ENCODE results near the gene MT1G. TPM values are rescaled to one million over a fixed set of nuclear protein-coding genes. Genes with fewer than 3 reads are reported as not detected.

Gene MT1G
- total and polyA plus RNA-seq, 12 donors, result 3.7 to 146 (median 14.1) TPM; not detected in 1

DNA sequence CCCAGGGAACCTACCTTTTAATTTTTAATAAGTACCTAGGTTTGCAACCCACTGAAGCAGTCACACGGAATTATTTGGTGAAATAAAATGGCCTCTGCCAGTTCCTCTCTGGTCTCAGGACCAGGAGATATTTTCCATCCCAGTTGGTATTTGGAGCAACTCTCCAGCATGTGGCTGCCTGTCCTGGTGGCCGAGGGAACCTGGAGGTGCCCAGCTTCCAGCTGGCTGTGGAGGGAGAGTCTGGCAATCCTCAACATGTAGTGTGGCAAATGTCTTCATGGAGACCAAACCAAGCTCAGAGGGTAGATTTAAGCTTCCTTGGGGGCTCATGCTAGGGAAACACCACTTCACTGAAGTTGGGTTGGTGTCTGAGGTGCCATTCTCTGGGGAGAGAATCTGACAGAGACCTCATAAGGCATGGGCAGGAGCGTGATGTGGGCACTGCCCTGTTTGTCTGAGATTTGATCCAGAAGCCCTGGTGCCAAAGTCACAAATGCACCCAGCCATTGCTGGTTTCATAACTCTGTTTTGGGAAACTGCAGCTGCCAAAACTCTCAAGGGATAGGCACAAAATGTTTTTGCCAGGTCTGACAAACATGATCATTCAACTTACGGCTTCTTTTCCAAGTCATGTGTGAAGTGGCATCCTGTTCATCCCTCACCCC is 17.2 kb upstream of the MT1G start:
- DNase-seq, result no peak
- no peak overlapping the region for H3K4me3 ChIP-seq

DNA sequence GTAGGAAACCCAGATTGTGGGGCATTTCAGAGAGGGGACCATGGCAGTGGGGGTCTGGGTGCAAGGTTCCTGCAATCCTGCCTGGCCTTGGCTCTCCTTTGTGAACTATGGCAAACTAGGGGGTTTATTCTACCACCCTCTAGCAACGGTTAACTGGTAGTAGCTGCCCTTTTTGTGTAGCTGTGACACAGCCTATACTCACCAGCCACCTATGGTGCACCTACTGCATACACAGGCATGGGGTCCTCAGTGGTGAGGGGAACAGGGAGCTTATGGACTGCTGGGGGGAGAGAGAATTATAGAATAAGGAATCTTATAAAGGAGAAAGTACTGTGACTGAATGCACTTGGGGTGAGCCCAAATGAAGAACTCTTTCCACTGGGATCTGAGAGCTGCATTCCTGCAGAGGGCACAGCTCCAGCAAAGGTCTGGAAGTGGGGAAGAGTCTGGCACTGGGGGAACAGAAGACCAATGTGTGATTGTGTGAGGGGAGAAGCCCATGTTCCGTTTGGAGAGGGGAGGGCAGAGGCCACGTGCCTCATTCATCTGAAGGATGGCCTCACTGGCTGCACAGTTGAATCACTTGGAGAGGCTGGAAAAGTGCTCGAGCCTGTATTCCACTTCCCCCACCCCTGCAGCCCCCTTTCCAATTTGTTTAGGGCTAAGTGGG is 16.5 kb upstream of the MT1G start:
- no peak for DNase-seq
- peaks cover 23 to 26% of the 10 kb centered on the region in 2 donors for H3K4me1 ChIP-seq (replicated peaks in 1 of 2)
- TF ChIP-seq, protein P1, sequence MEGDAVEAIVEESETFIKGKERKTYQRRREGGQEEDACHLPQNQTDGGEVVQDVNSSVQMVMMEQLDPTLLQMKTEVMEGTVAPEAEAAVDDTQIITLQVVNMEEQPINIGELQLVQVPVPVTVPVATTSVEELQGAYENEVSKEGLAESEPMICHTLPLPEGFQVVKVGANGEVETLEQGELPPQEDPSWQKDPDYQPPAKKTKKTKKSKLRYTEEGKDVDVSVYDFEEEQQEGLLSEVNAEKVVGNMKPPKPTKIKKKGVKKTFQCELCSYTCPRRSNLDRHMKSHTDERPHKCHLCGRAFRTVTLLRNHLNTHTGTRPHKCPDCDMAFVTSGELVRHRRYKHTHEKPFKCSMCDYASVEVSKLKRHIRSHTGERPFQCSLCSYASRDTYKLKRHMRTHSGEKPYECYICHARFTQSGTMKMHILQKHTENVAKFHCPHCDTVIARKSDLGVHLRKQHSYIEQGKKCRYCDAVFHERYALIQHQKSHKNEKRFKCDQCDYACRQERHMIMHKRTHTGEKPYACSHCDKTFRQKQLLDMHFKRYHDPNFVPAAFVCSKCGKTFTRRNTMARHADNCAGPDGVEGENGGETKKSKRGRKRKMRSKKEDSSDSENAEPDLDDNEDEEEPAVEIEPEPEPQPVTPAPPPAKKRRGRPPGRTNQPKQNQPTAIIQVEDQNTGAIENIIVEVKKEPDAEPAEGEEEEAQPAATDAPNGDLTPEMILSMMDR (IDR thresholded peaks at IDR 0.05), result no peak
- no peak for TF ChIP-seq POLR2A (IDR thresholded peaks at IDR 0.05)
- intact Hi-C loops (cut with DNase I), result no loop called here
- H3K27ac ChIP-seq, result peak overlapping the region in 1 of 5 donors; percentile 51
- 65 to 70% (median 67%) methylated on average over 4 of the region's 4 CpGs for WGBS, 4 donors
- no peaks in the 10 kb centered on the region for H3K36me3 ChIP-seq (replicated peaks in 1 of 2)
- no peaks in the 10 kb centered on the region for H3K27me3 ChIP-seq
- H3K4me3 ChIP-seq, result no peak overlapping the region
- no peaks in the 10 kb centered on the region for H3K9me3 ChIP-seq (replicated peaks in 1 of 3)

More for the DNA sequence above, 17.2 kb upstream of the MT1G start:
- intact Hi-C loops (cut with DNase I), result loop anchor here in 1 of 2 donors (5.0 kb wide), 1 partner anchor 83 kb away; no protein-coding TSS in a partner anchor
- H3K27ac ChIP-seq, result peak overlapping the region in 1 of 5 donors; percentile 51
- TF ChIP-seq, protein P1 (IDR thresholded peaks at IDR 0.05), result no peak
- TF ChIP-seq POLR2A (IDR thresholded peaks at IDR 0.05), result no peak
- 85 to 95% (median 89%) methylated on average over 3 to 4 of the region's 4 CpGs for WGBS, 4 donors
- H3K4me1 ChIP-seq (replicated peaks in 1 of 2), result peaks cover 23 to 26% of the 10 kb centered on the region in 2 donors
- no peaks in the 10 kb centered on the region for H3K36me3 ChIP-seq (replicated peaks in 1 of 2)
- no peaks in the 10 kb centered on the region for H3K27me3 ChIP-seq
- no peaks in the 10 kb centered on the region for H3K9me3 ChIP-seq (replicated peaks in 1 of 3)

GRCh38 chr16:56683424-56684172 is 15.7 kb upstream of the MT1G start:
- peaks cover 23 to 26% of the 10 kb centered on the region in 2 donors for H3K4me1 ChIP-seq (replicated peaks in 1 of 2)
- peak overlapping the region in 1 of 5 donors; percentile 89 for H3K27ac ChIP-seq

More at GRCh38 chr16:56683424-56684172, 15.7 kb upstream of the MT1G start:
- no peaks in the 10 kb centered on the region for H3K27me3 ChIP-seq
- DNase-seq, result no peak
- H3K4me3 ChIP-seq, result peak overlapping the region in 1 of 4 donors; percentile 66
- intact Hi-C loops (cut with DNase I), result no loop called here
- no peaks in the 10 kb centered on the region for H3K36me3 ChIP-seq (replicated peaks in 1 of 2)
- WGBS, 4 donors, result 62 to 78% (median 68%) methylated on average over 5 of the region's 5 CpGs
- H3K9me3 ChIP-seq (replicated peaks in 1 of 3), result no peaks in the 10 kb centered on the region
- no peak for TF ChIP-seq POLR2A (IDR thresholded peaks at IDR 0.05)
- TF ChIP-seq, protein P1 (IDR thresholded peaks at IDR 0.05), result no peak

All from adrenal gland (tissue), 12 donors.